OCI-LY1 (cell line): ENCODE data around the gene ARHGEF18.
"Not testable (repeated sequence)": the region's sequence is repeated elsewhere in the genome, so short reads cannot be mapped to it uniquely, and the experiment has no call there.

Source experiments
- H2AFZ ChIP-seq: fragments of 200-600 bp; sonication (generic), shearing (Covaris generic); 2 replicates; pipeline ENCODE4 v1.6.0; 2014; ENCODE audit warnings: antibody characterized with exemption, mild to moderate bottlenecking, low read length
- H3F3A ChIP-seq: fragments of 200-600 bp; sonication (generic), shearing (Covaris generic); 2 replicates; pipeline ENCODE4 v1.6.0; 2014; ENCODE audit warnings: mild to moderate bottlenecking, antibody characterized with exemption, low read length, moderate library complexity; ENCODE audit not compliant: insufficient read depth
- H3K27ac ChIP-seq: fragments of 200-600 bp; sonication (generic); 2 replicates; pipeline ENCODE4 v1.5.1; 2014; ENCODE audit warnings: low read length, mixed run types, mild to moderate bottlenecking, low read depth; ENCODE audit not compliant: poor library complexity, severe bottlenecking
- H3K27me3 ChIP-seq: fragments of 200-600 bp; sonication (generic); 2 replicates; pipeline ENCODE4 v1.6.0; 2014; ENCODE audit warnings: antibody characterized with exemption, mild to moderate bottlenecking, low read length, moderate library complexity; ENCODE audit not compliant: insufficient read depth
- H3K36me3 ChIP-seq: fragments of 200-600 bp; sonication (generic); 2 replicates; pipeline ENCODE4 v1.6.1; 2014; ENCODE audit warnings: mild to moderate bottlenecking, antibody characterized with exemption, low read length, moderate library complexity, mixed read lengths; ENCODE audit not compliant: insufficient read depth
- H3K4me1 ChIP-seq: fragments of 200-600 bp; sonication (generic); 2 replicates; pipeline ENCODE4 v1.5.1; 2014; ENCODE audit warnings: mild to moderate bottlenecking, low read length, moderate library complexity; ENCODE audit not compliant: insufficient read depth, severe bottlenecking
- H3K4me2 ChIP-seq: fragments of 200-600 bp; sonication (generic), shearing (Covaris generic); 2 replicates; pipeline ENCODE4 v1.6.1; 2014; ENCODE audit warnings: low read length
- H3K4me3 ChIP-seq: fragments of 200-600 bp; sonication (generic); 2 replicates; pipeline ENCODE4 v1.5.1; 2014; ENCODE audit warnings: low read length, low read depth, mild to moderate bottlenecking, mixed read lengths; ENCODE audit not compliant: poor library complexity, severe bottlenecking
- H3K79me2 ChIP-seq: fragments of 200-600 bp; shearing (Covaris generic); 2 replicates; pipeline ENCODE4 v1.6.1; 2016; ENCODE audit warnings: mixed run types, low read length, mixed read lengths; ENCODE audit not compliant: insufficient read depth
- H3K9ac ChIP-seq: fragments of 200-600 bp; sonication (generic), shearing (Covaris generic); 2 replicates; pipeline ENCODE4 v1.6.1; 2014; ENCODE audit warnings: mild to moderate bottlenecking, low read length, mixed read lengths
- H3K9me2 ChIP-seq: fragments of 200-600 bp; sonication (generic), shearing (Covaris generic); 2 replicates; pipeline ENCODE4 v1.6.1; 2014; ENCODE audit warnings: low read depth, mild to moderate bottlenecking, low read length, mixed read lengths
- H3K9me3 ChIP-seq: fragments of 200-600 bp; shearing (Covaris generic); 2 replicates; pipeline ENCODE4 v1.6.1; 2014; ENCODE audit warnings: low read length, mixed read lengths
- H4K20me1 ChIP-seq: fragments of 200-600 bp; sonication (generic), shearing (Covaris generic); 2 replicates; pipeline ENCODE4 v1.6.0; 2016; ENCODE audit warnings: mild to moderate bottlenecking, low read length; ENCODE audit not compliant: insufficient read depth
- CTCF ChIP-seq: fragments of 200-600 bp; sonication (generic), shearing (Covaris generic); IDR thresholded peaks from 2 replicates; pipeline ENCODE4 v1.5.1; 2017; ENCODE audit warnings: mild to moderate bottlenecking, antibody characterized with exemption, low read length, moderate library complexity, mixed read lengths
- EZH2 ChIP-seq: fragments of 200-600 bp; sonication (generic), shearing (Covaris generic); IDR thresholded peaks from 2 replicates; pipeline ENCODE4 v1.8.0; 2017; ENCODE audit warnings: borderline replicate concordance, mixed run types, mild to moderate bottlenecking, antibody characterized with exemption, low read length, moderate library complexity, mixed read lengths

Gene ARHGEF18

DNA sequence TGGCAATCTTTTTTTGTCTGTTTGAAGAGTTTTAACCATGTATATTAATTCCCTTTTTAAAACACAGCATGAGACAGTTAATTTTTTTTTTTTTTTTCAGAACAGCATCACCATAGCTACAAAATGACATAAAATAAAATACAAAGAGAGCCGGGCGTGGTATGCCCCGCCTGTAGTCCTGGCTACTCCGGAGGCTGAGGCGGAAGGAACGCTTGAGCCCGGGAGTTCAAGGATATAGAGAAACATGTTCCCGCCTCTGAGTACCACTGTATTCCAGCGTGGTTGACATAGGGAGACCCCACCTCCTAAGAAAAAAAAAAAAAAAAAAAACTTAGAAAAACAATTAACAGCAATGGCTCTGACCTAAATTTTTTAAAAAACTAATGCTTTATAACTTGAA lies 44.5 kb upstream of the ARHGEF18 start:
- no peaks in the 10 kb centered on the region for H3F3A ChIP-seq
- no peak overlapping the region for H3K27ac ChIP-seq
- H3K9me2 ChIP-seq = no peaks in the 10 kb centered on the region
- peaks cover 14% of the 10 kb centered on the region for H3K4me1 ChIP-seq
- no peaks in the 10 kb centered on the region for H3K9me3 ChIP-seq
- no peak for TF ChIP-seq CTCF
- TF ChIP-seq EZH2 = no peak
- H4K20me1 ChIP-seq = no peaks in the 10 kb centered on the region
- no peak overlapping the region for H3K9ac ChIP-seq
- H3K27me3 ChIP-seq = no peaks in the 10 kb centered on the region
- no peak overlapping the region for H2AFZ ChIP-seq
- H3K4me3 ChIP-seq = no peak overlapping the region
- H3K4me2 ChIP-seq = no peak overlapping the region
- no peaks in the 10 kb centered on the region for H3K79me2 ChIP-seq
- no peaks in the 10 kb centered on the region for H3K36me3 ChIP-seq

DNA sequence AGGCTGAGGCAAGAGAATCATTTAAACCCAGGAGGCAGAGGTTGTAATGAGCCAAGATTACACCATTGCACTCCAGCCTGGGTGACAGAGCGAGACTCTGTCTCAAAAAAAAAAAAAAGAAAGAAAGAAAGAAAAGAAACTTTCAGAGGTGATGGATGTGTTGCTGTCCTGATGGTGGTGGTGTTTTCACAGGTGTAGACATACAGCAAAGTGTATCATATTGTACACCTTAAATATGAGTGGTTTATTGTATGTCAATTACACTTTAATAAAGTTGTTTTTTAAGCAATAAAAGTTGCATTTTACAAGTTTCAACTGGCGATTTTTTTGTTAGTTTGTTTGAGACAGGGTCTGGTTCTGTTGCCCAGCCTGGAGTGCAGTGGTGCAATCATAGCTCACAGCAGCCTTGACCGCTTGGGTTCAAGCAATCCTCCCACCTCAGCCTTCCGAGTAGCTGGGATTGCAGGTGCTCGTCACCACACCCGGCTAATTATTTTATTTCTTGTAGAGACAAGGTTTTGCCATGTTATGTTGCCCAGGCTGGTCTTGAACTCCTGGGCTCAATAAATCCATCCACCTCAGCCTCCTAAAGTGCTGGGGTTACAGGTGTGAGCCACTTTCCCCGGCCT lies 41.0 kb upstream of the ARHGEF18 start:
- H3K27ac ChIP-seq = no peak overlapping the region
- no peak overlapping the region for H3K4me3 ChIP-seq
- no peaks in the 10 kb centered on the region for H3K9me2 ChIP-seq
- H4K20me1 ChIP-seq = no peaks in the 10 kb centered on the region
- H2AFZ ChIP-seq = no peak overlapping the region
- no peaks in the 10 kb centered on the region for H3K36me3 ChIP-seq
- no peak overlapping the region for H3K4me2 ChIP-seq
- no peaks in the 10 kb centered on the region for H3K27me3 ChIP-seq
- no peak overlapping the region for H3K9ac ChIP-seq
- TF ChIP-seq EZH2 (no peak), CTCF (no peak)
- no peaks in the 10 kb centered on the region for H3F3A ChIP-seq
- H3K79me2 ChIP-seq = no peaks in the 10 kb centered on the region
- peaks cover 16% of the 10 kb centered on the region for H3K4me1 ChIP-seq
- no peaks in the 10 kb centered on the region for H3K9me3 ChIP-seq

- not testable (repeated sequence) for H4K20me1 ChIP-seq, H3K4me3 ChIP-seq, H3K27ac ChIP-seq, H3K9ac ChIP-seq, H3K9me2 ChIP-seq, H3K36me3 ChIP-seq, H2AFZ ChIP-seq, H3K79me2 ChIP-seq, H3K27me3 ChIP-seq, H3F3A ChIP-seq, H3K9me3 ChIP-seq, H3K4me2 ChIP-seq
- H3K4me1 ChIP-seq = peaks cover 16% of the 10 kb centered on the region
These were observed 40.4 kb upstream of the ARHGEF18 start for GRCh38 chr19:7308327-7308726.

- H3K79me2 ChIP-seq = no peaks in the 10 kb centered on the region
- no peaks in the 10 kb centered on the region for H3K9me2 ChIP-seq
- H3K27ac ChIP-seq = no peak overlapping the region
- no peaks in the 10 kb centered on the region for H3F3A ChIP-seq
- H3K9me3 ChIP-seq = peaks cover 3% of the 10 kb centered on the region; the same call in 1 of the 2 replicates
- H3K4me1 ChIP-seq = peaks cover 16% of the 10 kb centered on the region
- no peaks in the 10 kb centered on the region for H4K20me1 ChIP-seq
- H3K9ac ChIP-seq = no peak overlapping the region
- TF ChIP-seq CTCF = no peak
- no peak for TF ChIP-seq EZH2
- no peak overlapping the region for H3K4me2 ChIP-seq
- H2AFZ ChIP-seq = no peak overlapping the region
- H3K27me3 ChIP-seq = no peaks in the 10 kb centered on the region
- H3K36me3 ChIP-seq = no peaks in the 10 kb centered on the region
- H3K4me3 ChIP-seq = no peak overlapping the region
These were observed 36.8 kb upstream of the ARHGEF18 start for GRCh38 chr19:7311911-7312310.
